Activated T-cell treated with anti-CD3 and anti-CD28 coated beads, Interleukin-2, amount 50 U/mL, for 4 hours (primary cell): Measurements from ENCODE around the gene ARAP3. TPM values are rescaled to one million over a fixed set of nuclear protein-coding genes. Genes with fewer than 3 reads are reported as not detected.

Experiments
- ATAC-seq, 2 donors: fragments of 200-7000 bp; cut with Tn5 transposase; one replicate each; pipeline ENCODE4 v1.10.0; 2021
- DNase-seq: peaks from one replicate; pipeline ENCODE4 v3.0.0-alpha.2; 2020
- H3K27me3 Mint-ChIP-seq: one replicate; pipeline ENCODE4 v1.8.0; 2021; ENCODE audit warnings: low read depth, mixed read lengths
- H3K36me3 Mint-ChIP-seq: one replicate; pipeline ENCODE4 v1.8.0; 2022; ENCODE audit warnings: mixed read lengths; ENCODE audit not compliant: insufficient read depth
- H3K4me1 Mint-ChIP-seq: one replicate; pipeline ENCODE4 v1.8.0; 2021; ENCODE audit warnings: low read depth, mixed read lengths
- H3K4me3 Mint-ChIP-seq: one replicate; pipeline ENCODE4 v1.8.0; 2021; ENCODE audit warnings: mild to moderate bottlenecking, moderate library complexity, mixed read lengths
- H3K9me3 Mint-ChIP-seq: one replicate; pipeline ENCODE4 v1.8.0; 2021; ENCODE audit warnings: mixed read lengths
- total RNA-seq, 3 donors: library from RNA; stranded (reverse); gene quantifications; one replicate each; pipeline ENCODE4 v1.2.1, GENCODE V29; 2021

The ARAP3 gene
- total RNA-seq, 3 donors from 2014 or later: 0.56 to 2.0 (median 1.1) TPM

- peaks cover 2% of the 10 kb centered on the region for H3K4me1 Mint-ChIP-seq
- H3K9me3 Mint-ChIP-seq: no peaks in the 10 kb centered on the region
Measured at GRCh38 chr5:141708016-141708415, 26.0 kb upstream of the ARAP3 start.

GRCh38 chr5:141707510-141707909, 25.5 kb upstream of the ARAP3 start:
- DNase-seq (no peak), ATAC-seq (no peak)
- Mint-ChIP-seq H3K9me3 (no peaks in the 10 kb centered on the region), H3K36me3 (no peaks in the 10 kb centered on the region), H3K27me3 (no peaks in the 10 kb centered on the region), H3K4me3 (no peak overlapping the region), H3K4me1 (peaks cover 5% of the 10 kb centered on the region)

More at GRCh38 chr5:141708016-141708415, 26.0 kb upstream of the ARAP3 start:
- no peak for ATAC-seq
- DNase-seq: no peak
- no peak overlapping the region for H3K4me3 Mint-ChIP-seq
- no peaks in the 10 kb centered on the region for H3K36me3 Mint-ChIP-seq
- no peaks in the 10 kb centered on the region for H3K27me3 Mint-ChIP-seq

GRCh38 chr5:141706121-141706520, 24.1 kb upstream of the ARAP3 start:
- Mint-ChIP-seq H3K36me3 (no peaks in the 10 kb centered on the region), H3K4me3 (no peak overlapping the region), H3K9me3 (no peaks in the 10 kb centered on the region), H3K27me3 (no peaks in the 10 kb centered on the region), H3K4me1 (peaks cover 16% of the 10 kb centered on the region)
- no peak for ATAC-seq
- DNase-seq: no peak

GRCh38 chr5:141705469-141705868, 23.4 kb upstream of the ARAP3 start:
- Mint-ChIP-seq H3K27me3 (no peaks in the 10 kb centered on the region), H3K4me3 (no peak overlapping the region), H3K4me1 (peaks cover 18% of the 10 kb centered on the region), H3K36me3 (no peaks in the 10 kb centered on the region), H3K9me3 (no peaks in the 10 kb centered on the region)
- DNase-seq (no peak), ATAC-seq (no peak)

GRCh38 chr5:141704782-141705297, 22.8 kb upstream of the ARAP3 start:
- no peak for DNase-seq
- Mint-ChIP-seq H3K36me3 (no peaks in the 10 kb centered on the region), H3K4me3 (no peak overlapping the region), H3K9me3 (no peaks in the 10 kb centered on the region), H3K4me1 (peaks cover 19% of the 10 kb centered on the region), H3K27me3 (peaks cover 6% of the 10 kb centered on the region)
- ATAC-seq: no peak

GRCh38 chr5:141703133-141703561, 21.1 kb upstream of the ARAP3 start:
- no peaks in the 10 kb centered on the region for H3K36me3 Mint-ChIP-seq
- ATAC-seq: no peak

GRCh38 chr5:141701360-141702119, 19.5 kb upstream of the ARAP3 start:
- Mint-ChIP-seq H3K4me3 (peak overlapping the region; percentile 78), H3K9me3 (no peaks in the 10 kb centered on the region), H3K4me1 (peaks cover 19% of the 10 kb centered on the region), H3K36me3 (no peaks in the 10 kb centered on the region), H3K27me3 (peaks cover 27% of the 10 kb centered on the region)
- ATAC-seq (peak; percentile 28 to 37), DNase-seq (no peak)

More at GRCh38 chr5:141703133-141703561, 21.1 kb upstream of the ARAP3 start:
- H3K27me3 Mint-ChIP-seq: peaks cover 22% of the 10 kb centered on the region
- H3K4me1 Mint-ChIP-seq: peaks cover 19% of the 10 kb centered on the region
- DNase-seq: no peak
- peak overlapping the region; percentile 78 for H3K4me3 Mint-ChIP-seq
- no peaks in the 10 kb centered on the region for H3K9me3 Mint-ChIP-seq

- DNase-seq (no peak), ATAC-seq (no peak)
- peaks cover 31% of the 10 kb centered on the region for H3K4me1 Mint-ChIP-seq
- H3K36me3 Mint-ChIP-seq: no peaks in the 10 kb centered on the region
- H3K9me3 Mint-ChIP-seq: no peaks in the 10 kb centered on the region
- peaks cover 31% of the 10 kb centered on the region for H3K27me3 Mint-ChIP-seq
- no peak overlapping the region for H3K4me3 Mint-ChIP-seq
Measured at GRCh38 chr5:141697586-141697985, 15.6 kb upstream of the ARAP3 start.

GRCh38 chr5:141696431-141696830, 14.4 kb upstream of the ARAP3 start:
- H3K4me1 Mint-ChIP-seq: peaks cover 31% of the 10 kb centered on the region
- H3K27me3 Mint-ChIP-seq: peaks cover 36% of the 10 kb centered on the region
- H3K4me3 Mint-ChIP-seq: no peak overlapping the region
- DNase-seq: no peak
- H3K9me3 Mint-ChIP-seq: no peaks in the 10 kb centered on the region
- H3K36me3 Mint-ChIP-seq: no peaks in the 10 kb centered on the region
- no peak for ATAC-seq

- Mint-ChIP-seq H3K27me3 (peaks cover 36% of the 10 kb centered on the region), H3K9me3 (no peaks in the 10 kb centered on the region), H3K4me3 (no peak overlapping the region), H3K4me1 (peaks cover 26% of the 10 kb centered on the region), H3K36me3 (no peaks in the 10 kb centered on the region)
- no peak for ATAC-seq
- no peak for DNase-seq
Measured at GRCh38 chr5:141695627-141696215, 13.7 kb upstream of the ARAP3 start.

GRCh38 chr5:141694479-141694878, 12.4 kb upstream of the ARAP3 start:
- DNase-seq (no peak), ATAC-seq (no peak)
- Mint-ChIP-seq H3K4me1 (peaks cover 25% of the 10 kb centered on the region), H3K4me3 (no peak overlapping the region), H3K27me3 (peaks cover 30% of the 10 kb centered on the region), H3K9me3 (no peaks in the 10 kb centered on the region), H3K36me3 (no peaks in the 10 kb centered on the region)

GRCh38 chr5:141692919-141693725, 11.1 kb upstream of the ARAP3 start:
- Mint-ChIP-seq H3K4me3 (peak overlapping the region; percentile 62), H3K9me3 (no peaks in the 10 kb centered on the region), H3K27me3 (peaks cover 16% of the 10 kb centered on the region), H3K4me1 (peaks cover 25% of the 10 kb centered on the region), H3K36me3 (no peaks in the 10 kb centered on the region)
- DNase-seq (peak; percentile 71), ATAC-seq (peak; percentile 87 to 90)

GRCh38 chr5:141692533-141692888, 10.5 kb upstream of the ARAP3 start:
- peak overlapping the region; percentile 62 for H3K4me3 Mint-ChIP-seq

GRCh38 chr5:141691867-141692532, 10.0 kb upstream of the ARAP3 start:
- no peaks in the 10 kb centered on the region for H3K36me3 Mint-ChIP-seq
- no peaks in the 10 kb centered on the region for H3K9me3 Mint-ChIP-seq
- ATAC-seq (peak; percentile 69 to 76), DNase-seq (peak; percentile 88)
- peaks cover 13% of the 10 kb centered on the region for H3K27me3 Mint-ChIP-seq
- H3K4me3 Mint-ChIP-seq: peak overlapping the region; percentile 62
- peaks cover 25% of the 10 kb centered on the region for H3K4me1 Mint-ChIP-seq

More at GRCh38 chr5:141692533-141692888, 10.5 kb upstream of the ARAP3 start:
- DNase-seq (no peak), ATAC-seq (no peak)
- no peaks in the 10 kb centered on the region for H3K9me3 Mint-ChIP-seq
- H3K36me3 Mint-ChIP-seq: no peaks in the 10 kb centered on the region
- H3K27me3 Mint-ChIP-seq: peaks cover 13% of the 10 kb centered on the region
- H3K4me1 Mint-ChIP-seq: peaks cover 25% of the 10 kb centered on the region
